ENCODE data around the gene MACF1.

DNA sequence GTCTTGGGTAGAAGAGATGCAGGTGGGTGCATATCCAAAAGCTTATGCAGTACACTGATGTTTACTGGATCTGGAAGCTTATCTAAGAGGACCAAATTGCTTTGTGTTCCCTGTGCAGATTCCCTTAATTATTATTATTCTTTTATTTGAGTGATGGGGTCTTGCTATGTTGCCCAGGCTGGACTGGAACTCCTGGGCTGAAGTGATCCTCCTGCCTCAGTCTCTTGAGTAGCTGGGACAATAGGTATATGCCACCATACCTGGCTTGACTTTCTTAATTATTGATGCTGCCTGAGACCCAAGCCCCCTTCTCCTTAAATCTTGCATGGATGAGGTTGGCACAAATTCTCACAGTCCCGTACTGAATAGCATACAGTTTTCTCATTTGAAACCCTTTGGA lies 83.0 kb downstream of the MACF1 start:
- TF ChIP-seq POLR2AphosphoS5 (IDR thresholded peaks at IDR 0.05; ENCODE audit: low read depth, low read length), result no peak
- no peak for TF ChIP-seq POLR2A (IDR thresholded peaks at IDR 0.05; ENCODE audit: low read depth, low read length)

All from GM12891 (cell line).